Vagina (tissue), 2 donors: ENCODE data around the gene MAP1LC3B2. TPM values are rescaled to one million over a fixed set of nuclear protein-coding genes. Genes with fewer than 3 reads are reported as not detected.
"Not testable (repeated sequence)": the region's sequence is repeated elsewhere in the genome, so short reads cannot be mapped to it uniquely, and the experiment has no call there.

Experiments
- DNase-seq, 2 donors: peaks; one replicate each; pipeline ENCODE4 v3.0.0-alpha.2; 2017; ENCODE audit errors: extremely low spot score in 2 of 2
- H3K27ac ChIP-seq: fragments of 200-600 bp; sonication (generic); one replicate; pipeline ENCODE4 v1.5.1; 2019
- H3K27me3 ChIP-seq: fragments of 200-600 bp; sonication (generic); one replicate; pipeline ENCODE4 v1.5.1; 2019
- H3K36me3 ChIP-seq, 2 donors: fragments of 200-600 bp; sonication (generic); one replicate each; pipeline ENCODE4 v1.5.1; 2017 to 2019
- H3K4me1 ChIP-seq: fragments of 200-600 bp; sonication (generic); one replicate; pipeline ENCODE4 v1.5.1; 2019
- H3K4me3 ChIP-seq, 2 donors: fragments of 200-600 bp; sonication (generic); 1 replicate in 1 of 2; 2 replicates in 1 of 2; pipeline ENCODE4 v1.5.1; 2016 to 2019
- H3K9me3 ChIP-seq: fragments of 200-600 bp; sonication (generic); one replicate; pipeline ENCODE4 v1.5.1; 2019
- POLR2A ChIP-seq, 2 donors: fragments of 450-650 bp; IDR thresholded peaks; one replicate each; pipeline ENCODE4 v1.6.1; 2017; ENCODE audit warnings: antibody characterized with exemption in 2 of 2, mild to moderate bottlenecking in 2 of 2, moderate library complexity in 2 of 2
- POLR2AphosphoS5 ChIP-seq, 2 donors: sonication (generic); formaldehyde crosslinking; IDR thresholded peaks; one replicate each; pipeline ENCODE4 v1.9.0; 2017; ENCODE audit warnings: antibody characterized with exemption in 2 of 2, mild to moderate bottlenecking in 2 of 2, low read depth in 1 of 2; ENCODE audit not compliant: insufficient read depth in 1 of 2
- intact Hi-C: fragments of 100-400 bp; cut with DNase I; formaldehyde crosslinking; loops from one replicate; pipeline ENCODE4 v1.15.1; 2023
- total RNA-seq: library from RNA; depleted of rRNA; stranded (reverse); fragments of >200 nt; gene quantifications from one replicate; pipeline ENCODE4 v1.2.3, GENCODE V29; 2016
- TF ChIP-seq, protein P1 (sequence below), 3 experiments: fragments of 450-650 bp in 2 of 3; fragments of 200-600 bp in 1 of 3; sonication (generic) in 1 of 3; IDR thresholded peaks; one replicate each; pipeline ENCODE4 v1.5.1; 2017 to 2019; ENCODE audit warnings: antibody characterized with exemption in 3 of 3, mild to moderate bottlenecking in 2 of 3, moderate library complexity in 2 of 3

Gene MAP1LC3B2
- total RNA-seq, 1 donor from 2014 or later: not detected

DNA sequence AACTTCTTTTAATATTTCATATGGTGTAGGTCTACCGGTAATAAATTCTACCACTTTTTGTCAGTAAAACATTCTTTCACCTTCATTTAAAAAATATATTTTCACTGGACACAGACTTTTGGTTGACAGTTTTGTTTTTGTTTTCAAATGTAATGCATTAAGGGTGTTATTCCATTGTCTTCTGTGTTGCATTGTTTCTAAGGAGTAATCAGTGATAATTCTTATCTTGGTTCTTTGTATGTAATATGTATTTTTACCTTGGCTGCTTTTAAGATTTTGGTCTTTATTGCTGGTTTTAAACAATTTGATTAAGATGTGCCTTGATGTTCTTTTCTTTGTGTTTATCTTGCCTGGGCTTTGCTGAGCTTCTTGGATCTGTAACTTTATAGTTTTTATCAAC lies 4.1 kb downstream of the MAP1LC3B2 start:
- H3K9me3 ChIP-seq: no peaks in the 10 kb centered on the region

DNA sequence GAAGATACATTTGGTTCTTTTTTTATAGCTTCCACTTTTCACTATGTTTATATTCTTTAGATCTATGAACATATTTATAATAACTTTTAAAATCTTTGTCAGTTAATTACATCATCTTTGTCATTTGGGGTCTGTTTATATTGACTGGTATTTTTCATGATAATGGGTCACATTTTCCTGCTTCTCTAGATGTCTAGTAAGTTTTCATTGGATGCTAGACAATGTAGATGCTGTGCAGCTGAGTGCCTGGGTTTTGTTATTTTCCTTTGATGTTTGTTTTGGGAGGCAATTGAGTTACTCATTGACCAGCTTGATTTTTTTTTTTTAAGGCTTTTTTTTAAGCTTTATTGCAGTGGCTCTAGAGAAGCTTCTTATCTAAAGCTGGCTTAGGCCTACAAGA lies 4.9 kb downstream of the MAP1LC3B2 start:
- H3K4me1 ChIP-seq: peaks cover 18% of the 10 kb centered on the region
- H3K27ac ChIP-seq: no peak overlapping the region
- intact Hi-C loops: loop anchor here (5.0 kb wide), 1 partner anchor 632 kb away; no protein-coding TSS in a partner anchor
- H3K4me3 ChIP-seq: no peak overlapping the region
- H3K27me3 ChIP-seq: no peaks in the 10 kb centered on the region
- no peaks in the 10 kb centered on the region for H3K9me3 ChIP-seq
- no peaks in the 10 kb centered on the region for H3K36me3 ChIP-seq
- TF ChIP-seq POLR2AphosphoS5 (IDR thresholded peaks at IDR 0.05; ENCODE audit: insufficient read depth in 1 of 2, low read depth in 1 of 2) (no peak), POLR2A (IDR thresholded peaks at IDR 0.05) (no peak)
- TF ChIP-seq, protein P1, sequence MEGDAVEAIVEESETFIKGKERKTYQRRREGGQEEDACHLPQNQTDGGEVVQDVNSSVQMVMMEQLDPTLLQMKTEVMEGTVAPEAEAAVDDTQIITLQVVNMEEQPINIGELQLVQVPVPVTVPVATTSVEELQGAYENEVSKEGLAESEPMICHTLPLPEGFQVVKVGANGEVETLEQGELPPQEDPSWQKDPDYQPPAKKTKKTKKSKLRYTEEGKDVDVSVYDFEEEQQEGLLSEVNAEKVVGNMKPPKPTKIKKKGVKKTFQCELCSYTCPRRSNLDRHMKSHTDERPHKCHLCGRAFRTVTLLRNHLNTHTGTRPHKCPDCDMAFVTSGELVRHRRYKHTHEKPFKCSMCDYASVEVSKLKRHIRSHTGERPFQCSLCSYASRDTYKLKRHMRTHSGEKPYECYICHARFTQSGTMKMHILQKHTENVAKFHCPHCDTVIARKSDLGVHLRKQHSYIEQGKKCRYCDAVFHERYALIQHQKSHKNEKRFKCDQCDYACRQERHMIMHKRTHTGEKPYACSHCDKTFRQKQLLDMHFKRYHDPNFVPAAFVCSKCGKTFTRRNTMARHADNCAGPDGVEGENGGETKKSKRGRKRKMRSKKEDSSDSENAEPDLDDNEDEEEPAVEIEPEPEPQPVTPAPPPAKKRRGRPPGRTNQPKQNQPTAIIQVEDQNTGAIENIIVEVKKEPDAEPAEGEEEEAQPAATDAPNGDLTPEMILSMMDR (IDR thresholded peaks at IDR 0.05): no peak
- no peak for DNase-seq

More for the DNA sequence above, 4.1 kb downstream of the MAP1LC3B2 start:
- H3K4me3 ChIP-seq: no peak overlapping the region
- H3K27me3 ChIP-seq: no peaks in the 10 kb centered on the region
- peaks cover 26% of the 10 kb centered on the region for H3K4me1 ChIP-seq
- DNase-seq: no peak
- intact Hi-C loops: loop anchor here (5.0 kb wide), 1 partner anchor 631 kb away; no protein-coding TSS in a partner anchor
- no peaks in the 10 kb centered on the region for H3K36me3 ChIP-seq
- TF ChIP-seq, protein P1 (IDR thresholded peaks at IDR 0.05): no peak
- TF ChIP-seq POLR2A (IDR thresholded peaks at IDR 0.05) (no peak), POLR2AphosphoS5 (IDR thresholded peaks at IDR 0.05; ENCODE audit: insufficient read depth in 1 of 2, low read depth in 1 of 2) (no peak)
- no peak overlapping the region for H3K27ac ChIP-seq

DNA sequence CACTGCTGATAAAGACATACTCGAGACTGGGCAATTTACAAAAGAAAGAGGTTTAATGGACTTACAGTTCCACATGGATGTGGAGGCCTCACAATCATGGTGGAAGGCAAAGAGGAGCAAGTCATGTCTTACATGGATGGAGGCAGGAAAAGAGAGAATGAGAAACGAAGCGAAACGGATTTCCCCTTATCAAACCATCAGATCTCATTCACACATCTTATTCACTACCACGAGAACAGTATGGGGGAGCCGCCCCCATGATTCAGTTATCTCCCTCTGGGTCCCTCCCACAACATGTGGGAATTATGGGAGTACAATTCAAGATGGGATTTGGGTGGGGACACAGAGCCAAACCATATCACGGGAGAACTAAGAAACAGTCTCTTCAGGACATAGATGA lies 6.0 kb downstream of the MAP1LC3B2 start:
- DNase-seq, H3K4me3 ChIP-seq, intact Hi-C loops, H3K9me3 ChIP-seq, H3K36me3 ChIP-seq, H3K27me3 ChIP-seq: not testable (repeated sequence)
- Histone ChIP-seq H3K27ac (peak overlapping the region; percentile 39), H3K4me1 (peaks cover 11% of the 10 kb centered on the region)

DNA sequence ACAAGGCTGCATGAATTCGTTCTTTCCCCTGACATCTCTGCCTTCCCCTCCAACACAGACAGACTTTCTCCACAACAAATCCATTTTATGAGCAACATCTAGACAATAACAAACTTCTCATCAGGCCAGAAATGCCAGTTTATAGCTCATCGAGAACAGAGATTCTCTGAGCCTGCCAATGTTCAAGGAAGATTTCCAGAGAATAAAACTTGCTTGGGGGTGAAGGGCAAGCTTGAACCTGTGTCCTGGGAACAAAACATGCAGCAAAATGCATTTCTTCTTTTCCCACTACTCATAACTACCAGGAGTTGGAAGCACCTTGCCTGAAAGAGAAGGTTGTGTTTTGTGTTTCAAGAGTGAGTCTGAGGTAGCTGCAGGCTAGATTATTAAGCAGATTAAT lies 6.8 kb downstream of the MAP1LC3B2 start:
- Histone ChIP-seq H3K4me1 (peaks cover 11% of the 10 kb centered on the region), H3K9me3 (no peaks in the 10 kb centered on the region), H3K36me3 (no peaks in the 10 kb centered on the region), H3K27ac (peak overlapping the region; percentile 39), H3K27me3 (no peaks in the 10 kb centered on the region), H3K4me3 (no peak overlapping the region)
- no peak for DNase-seq
- intact Hi-C loops: no loop called here
- TF ChIP-seq, protein P1 (IDR thresholded peaks at IDR 0.05): no peak
- peak in 1 of 2 donors; percentile 81 for TF ChIP-seq POLR2AphosphoS5 (IDR thresholded peaks at IDR 0.05; ENCODE audit: insufficient read depth in 1 of 2, low read depth in 1 of 2)

DNA sequence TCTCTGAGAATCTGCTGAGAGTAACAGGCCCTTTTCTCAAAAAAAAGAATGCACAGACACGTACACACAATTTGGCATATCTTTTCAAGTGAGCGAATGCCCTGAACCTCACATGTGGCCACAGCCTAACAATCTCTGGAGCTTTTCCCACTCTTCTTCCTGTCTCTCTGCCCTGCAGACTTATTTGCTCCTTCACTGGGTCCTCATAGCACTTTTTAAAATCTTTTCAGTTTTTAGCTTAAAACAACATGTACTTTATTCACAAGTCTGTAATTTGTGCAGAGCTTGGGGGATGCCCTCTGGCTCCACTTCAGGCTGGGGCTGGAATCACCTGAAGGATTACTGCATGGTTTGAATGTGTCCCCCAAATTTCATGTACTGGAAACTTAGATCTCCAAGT lies 9.0 kb downstream of the MAP1LC3B2 start:
- H3K27ac ChIP-seq: no peak overlapping the region
- no peak for DNase-seq
- H3K4me1 ChIP-seq: peaks cover 11% of the 10 kb centered on the region
- no peaks in the 10 kb centered on the region for H3K36me3 ChIP-seq
- H3K27me3 ChIP-seq: no peaks in the 10 kb centered on the region
- intact Hi-C loops: no loop called here
- no peaks in the 10 kb centered on the region for H3K9me3 ChIP-seq
- H3K4me3 ChIP-seq: no peak overlapping the region
- TF ChIP-seq, protein P1 (IDR thresholded peaks at IDR 0.05): no peak
- TF ChIP-seq POLR2AphosphoS5 (IDR thresholded peaks at IDR 0.05; ENCODE audit: insufficient read depth in 1 of 2, low read depth in 1 of 2) (no peak), POLR2A (IDR thresholded peaks at IDR 0.05) (no peak)
